ENCODE results near the gene AOC3. TPM values are rescaled to one million over a fixed set of nuclear protein-coding genes. Genes with fewer than 3 reads are reported as not detected.

Gene AOC3
- total RNA-seq, 4 donors from 2014 or later, result 3.3 to 24.0 (median 6.6) TPM

GRCh38 chr17:42814633-42815399 is 36.2 kb upstream of the AOC3 start:
- H3K27ac ChIP-seq, result no peak overlapping the region
- DNase-seq, result no peak
- no peaks in the 10 kb centered on the region for H3K27me3 ChIP-seq
- H3K9me3 ChIP-seq, result no peaks in the 10 kb centered on the region
- TF ChIP-seq POLR2A (IDR thresholded peaks at IDR 0.05) (no peak), CTCF (IDR thresholded peaks at IDR 0.05) (no peak)
- no peak overlapping the region for H3K4me3 ChIP-seq
- intact Hi-C loops (cut with DNase I), result loop anchor here (10.0 kb wide), 1 partner anchor 100 kb away; no protein-coding TSS in a partner anchor
- WGBS, 2 donors, result 62 to 65% methylated on average over 8 of the region's 8 CpGs
- H3K36me3 ChIP-seq, result peaks cover 18 to 99% (median 48%) of the 10 kb centered on the region in 3 donors
- H3K4me1 ChIP-seq, result no peaks in the 10 kb centered on the region

- H3K36me3 ChIP-seq, result peaks cover 18 to 99% (median 38%) of the 10 kb centered on the region in 3 donors
- no peak overlapping the region for H3K27ac ChIP-seq
- TF ChIP-seq CTCF (IDR thresholded peaks at IDR 0.05), result no peak
- TF ChIP-seq POLR2A (IDR thresholded peaks at IDR 0.05), result no peak
- DNase-seq, result no peak
- no peaks in the 10 kb centered on the region for H3K27me3 ChIP-seq
- H3K4me1 ChIP-seq, result peaks cover 3 to 11% (median 6%) of the 10 kb centered on the region in 3 donors
- no peaks in the 10 kb centered on the region for H3K9me3 ChIP-seq
- intact Hi-C loops (cut with DNase I), result loop anchor here (10.0 kb wide), 1 partner anchor 103 kb away; no protein-coding TSS in a partner anchor
- H3K4me3 ChIP-seq, result no peak overlapping the region
- WGBS, 2 donors, result 46 to 67% methylated on average over 1 of the region's 1 CpG
These were observed 33.1 kb upstream of the AOC3 start for GRCh38 chr17:42817866-42818265.

GRCh38 chr17:42818379-42818778 is 32.6 kb upstream of the AOC3 start:
- no peaks in the 10 kb centered on the region for H3K9me3 ChIP-seq
- no peak overlapping the region for H3K27ac ChIP-seq
- peaks cover 18 to 94% (median 38%) of the 10 kb centered on the region in 3 donors for H3K36me3 ChIP-seq
- TF ChIP-seq CTCF (IDR thresholded peaks at IDR 0.05), result no peak
- TF ChIP-seq POLR2A (IDR thresholded peaks at IDR 0.05), result no peak
- DNase-seq, result no peak
- WGBS, 2 donors, result 85 to 89% methylated on average over 3 to 4 of the region's 5 CpGs
- no peaks in the 10 kb centered on the region for H3K27me3 ChIP-seq
- no peak overlapping the region for H3K4me3 ChIP-seq
- intact Hi-C loops (cut with DNase I), result loop anchor here (10.0 kb wide), 1 partner anchor 104 kb away; no protein-coding TSS in a partner anchor
- peaks cover 8 to 16% (median 11%) of the 10 kb centered on the region in 3 donors for H3K4me1 ChIP-seq

- H3K9me3 ChIP-seq, result no peaks in the 10 kb centered on the region
- WGBS, 2 donors, result 23 to 33% methylated on average over 2 of the region's 2 CpGs
- intact Hi-C loops (cut with DNase I), result loop anchor here (10.0 kb wide), 1 partner anchor 105 kb away; no protein-coding TSS in a partner anchor
- H3K4me3 ChIP-seq, result no peak overlapping the region
- no peaks in the 10 kb centered on the region for H3K27me3 ChIP-seq
- H3K4me1 ChIP-seq, result peaks cover 16 to 26% (median 19%) of the 10 kb centered on the region in 3 donors
- H3K36me3 ChIP-seq, result peaks cover 12 to 78% (median 35%) of the 10 kb centered on the region in 3 donors
- no peak for DNase-seq
- no peak overlapping the region for H3K27ac ChIP-seq
- TF ChIP-seq CTCF (IDR thresholded peaks at IDR 0.05) (peak; percentile 32 to 59 (median 45)), POLR2A (IDR thresholded peaks at IDR 0.05) (no peak)
These were observed 31.0 kb upstream of the AOC3 start for GRCh38 chr17:42819939-42820535.

- WGBS, 2 donors, result 83 to 84% methylated on average over 7 of the region's 7 CpGs
- H3K9me3 ChIP-seq, result no peaks in the 10 kb centered on the region
- H3K27me3 ChIP-seq, result no peaks in the 10 kb centered on the region
- peaks cover 16 to 26% (median 19%) of the 10 kb centered on the region in 3 donors for H3K4me1 ChIP-seq
- peaks cover 10 to 66% (median 35%) of the 10 kb centered on the region in 3 donors for H3K36me3 ChIP-seq
- TF ChIP-seq POLR2A (IDR thresholded peaks at IDR 0.05) (no peak), CTCF (IDR thresholded peaks at IDR 0.05) (no peak)
- no peak for DNase-seq
- intact Hi-C loops (cut with DNase I), result no loop called here
- no peak overlapping the region for H3K27ac ChIP-seq
- no peak overlapping the region for H3K4me3 ChIP-seq
These were observed 29.8 kb upstream of the AOC3 start for GRCh38 chr17:42821176-42821575.

Measured in esophagus squamous epithelium (tissue), 5 donors.